Neural cell (in vitro differentiated cells): Measurements from ENCODE around the gene TNIP2. TPM values are rescaled to one million over a fixed set of nuclear protein-coding genes. Genes with fewer than 3 reads are reported as not detected.

Experiments
- H2AFZ ChIP-seq: fragments of 200-600, 300-800 bp; sonication (generic), shearing (Covaris generic); 2 replicates; pipeline ENCODE4 v1.6.0; 2014; ENCODE audit warnings: low read depth, mild to moderate bottlenecking, antibody characterized with exemption, low read length, moderate library complexity
- H3F3A ChIP-seq: fragments of 200-600 bp; shearing (Covaris generic); 2 replicates; pipeline ENCODE4 v1.6.1; 2016; ENCODE audit warnings: mild to moderate bottlenecking, moderate library complexity, mixed read lengths, antibody characterized with exemption, low read length; ENCODE audit not compliant: insufficient read depth, poor library complexity, severe bottlenecking
- H3K27ac ChIP-seq: fragments of 200-600, 300-800 bp; sonication (generic), shearing (Covaris generic); 2 replicates; pipeline ENCODE4 v1.5.1; 2014; ENCODE audit warnings: mild to moderate bottlenecking, low read length, moderate library complexity
- H3K27me3 ChIP-seq: fragments of 300-800, 200-600 bp; sonication (generic), shearing (Covaris generic); 2 replicates; pipeline ENCODE4 v1.6.0; 2014; ENCODE audit warnings: mild to moderate bottlenecking, low read depth, low read length, moderate library complexity; ENCODE audit not compliant: insufficient read depth
- H3K36me3 ChIP-seq: fragments of 300-800, 200-600 bp; sonication (generic), shearing (Covaris generic); 2 replicates; pipeline ENCODE4 v1.5.1; 2014; ENCODE audit warnings: mild to moderate bottlenecking, antibody characterized with exemption, low read length, moderate library complexity; ENCODE audit not compliant: insufficient read depth
- H3K4me2 ChIP-seq: fragments of 300-800, 200-600 bp; sonication (generic), shearing (Covaris generic); 2 replicates; pipeline ENCODE4 v1.6.0; 2014; ENCODE audit warnings: mild to moderate bottlenecking, low read length
- H3K4me3 ChIP-seq: fragments of 300-800, 200-600 bp; sonication (generic), shearing (Covaris generic); 2 replicates; pipeline ENCODE4 v1.5.1; 2014; ENCODE audit warnings: mild to moderate bottlenecking, low read length, moderate library complexity
- H3K79me2 ChIP-seq: fragments of 200-600 bp; shearing (Covaris generic); replicated peaks from 2 replicates; pipeline ENCODE4 v1.6.0; 2014; ENCODE audit warnings: mild to moderate bottlenecking, low read length, moderate library complexity; ENCODE audit not compliant: insufficient read depth
- H3K9ac ChIP-seq: fragments of 300-800, 200-600 bp; sonication (generic), shearing (Covaris generic); 2 replicates; pipeline ENCODE4 v1.6.1; 2016; ENCODE audit warnings: mild to moderate bottlenecking, low read length, mixed read lengths
- H3K9me2 ChIP-seq: fragments of 200-600 bp; shearing (Covaris generic); 2 replicates; pipeline ENCODE4 v1.6.1; 2016; ENCODE audit warnings: mild to moderate bottlenecking, low read length, mixed read lengths; ENCODE audit not compliant: insufficient read depth
- H3K9me3 ChIP-seq: fragments of 200-600, 300-800 bp; sonication (generic), shearing (Covaris generic); 2 replicates; pipeline ENCODE4 v1.6.1; 2016; ENCODE audit warnings: mild to moderate bottlenecking, mixed run types, low read length, moderate library complexity, mixed read lengths
- H4K20me1 ChIP-seq: fragments of 200-600 bp; shearing (Covaris generic); 2 replicates; pipeline ENCODE4 v1.6.1; 2016; ENCODE audit warnings: mild to moderate bottlenecking, mixed run types; ENCODE audit not compliant: insufficient read depth
- CTCF ChIP-seq: fragments of 450-650 bp; IDR thresholded peaks from 2 replicates; pipeline ENCODE4 v1.5.1; 2014; ENCODE audit warnings: antibody characterized with exemption, mild to moderate bottlenecking, moderate library complexity; ENCODE audit not compliant: poor library complexity, severe bottlenecking
- EP300 ChIP-seq: fragments of 450-650 bp; conservative IDR thresholded peaks from 2 replicates; pipeline ENCODE4 v1.6.1; 2014; ENCODE audit warnings: antibody characterized with exemption, mild to moderate bottlenecking, moderate library complexity; ENCODE audit not compliant: poor library complexity, severe bottlenecking
- EZH2 ChIP-seq: fragments of 200-600, 300-800 bp; shearing (Covaris generic), sonication (generic); IDR thresholded peaks from 2 replicates; pipeline ENCODE4 v1.6.1; 2014; ENCODE audit warnings: antibody characterized with exemption, low read length, borderline replicate concordance, mild to moderate bottlenecking; ENCODE audit not compliant: insufficient read depth, poor library complexity, severe bottlenecking
- MXI1 ChIP-seq: fragments of 450-650 bp; conservative IDR thresholded peaks from 2 replicates; pipeline ENCODE4 v1.6.1; 2014; ENCODE audit warnings: antibody characterized with exemption, mild to moderate bottlenecking; ENCODE audit not compliant: poor library complexity, severe bottlenecking
- POLR2AphosphoS5 ChIP-seq: IDR thresholded peaks from 2 replicates; pipeline ENCODE4 v1.6.1; 2012
- RAD21 ChIP-seq: fragments of 450-650 bp; conservative IDR thresholded peaks from 2 replicates; pipeline ENCODE4 v1.6.1; 2014; ENCODE audit warnings: antibody characterized with exemption, mild to moderate bottlenecking, moderate library complexity
- SMC3 ChIP-seq: fragments of 450-650 bp; conservative IDR thresholded peaks from 2 replicates; pipeline ENCODE4 v1.6.1; 2014; ENCODE audit warnings: antibody characterized with exemption, mild to moderate bottlenecking, moderate library complexity; ENCODE audit not compliant: poor library complexity
- TAF1 ChIP-seq: IDR thresholded peaks from 2 replicates; pipeline ENCODE4 v1.6.1; 2012; ENCODE audit warnings: low read depth
- polyA plus RNA-seq: library from polyadenylated mRNA; depleted of rRNA; stranded (reverse); fragments of >200 nt; gene quantifications from 2 replicates; pipeline ENCODE4 v1.2.3, GENCODE V29; 2014
- TF ChIP-seq, protein P1 (sequence below): IDR thresholded peaks from 2 replicates; pipeline ENCODE4 v1.6.1; 2012; ENCODE audit warnings: borderline replicate concordance

TNIP2 gene
- polyA plus RNA-seq, 1 donor from 2014 or later, result 13.0 TPM

GRCh38 chr4:2732526-2732925 lies 23.6 kb downstream of the TNIP2 start:
- no peaks in the 10 kb centered on the region for H3F3A ChIP-seq
- H3K79me2 ChIP-seq, result no peaks in the 10 kb centered on the region
- H3K27me3 ChIP-seq, result no peaks in the 10 kb centered on the region
- TF ChIP-seq POLR2AphosphoS5, result no peak
- TF ChIP-seq RAD21, result no peak
- no peak for TF ChIP-seq MXI1
- no peak for TF ChIP-seq EP300
- TF ChIP-seq EZH2, result no peak
- TF ChIP-seq TAF1, result no peak
- no peak for TF ChIP-seq SMC3
- TF ChIP-seq, protein P1, sequence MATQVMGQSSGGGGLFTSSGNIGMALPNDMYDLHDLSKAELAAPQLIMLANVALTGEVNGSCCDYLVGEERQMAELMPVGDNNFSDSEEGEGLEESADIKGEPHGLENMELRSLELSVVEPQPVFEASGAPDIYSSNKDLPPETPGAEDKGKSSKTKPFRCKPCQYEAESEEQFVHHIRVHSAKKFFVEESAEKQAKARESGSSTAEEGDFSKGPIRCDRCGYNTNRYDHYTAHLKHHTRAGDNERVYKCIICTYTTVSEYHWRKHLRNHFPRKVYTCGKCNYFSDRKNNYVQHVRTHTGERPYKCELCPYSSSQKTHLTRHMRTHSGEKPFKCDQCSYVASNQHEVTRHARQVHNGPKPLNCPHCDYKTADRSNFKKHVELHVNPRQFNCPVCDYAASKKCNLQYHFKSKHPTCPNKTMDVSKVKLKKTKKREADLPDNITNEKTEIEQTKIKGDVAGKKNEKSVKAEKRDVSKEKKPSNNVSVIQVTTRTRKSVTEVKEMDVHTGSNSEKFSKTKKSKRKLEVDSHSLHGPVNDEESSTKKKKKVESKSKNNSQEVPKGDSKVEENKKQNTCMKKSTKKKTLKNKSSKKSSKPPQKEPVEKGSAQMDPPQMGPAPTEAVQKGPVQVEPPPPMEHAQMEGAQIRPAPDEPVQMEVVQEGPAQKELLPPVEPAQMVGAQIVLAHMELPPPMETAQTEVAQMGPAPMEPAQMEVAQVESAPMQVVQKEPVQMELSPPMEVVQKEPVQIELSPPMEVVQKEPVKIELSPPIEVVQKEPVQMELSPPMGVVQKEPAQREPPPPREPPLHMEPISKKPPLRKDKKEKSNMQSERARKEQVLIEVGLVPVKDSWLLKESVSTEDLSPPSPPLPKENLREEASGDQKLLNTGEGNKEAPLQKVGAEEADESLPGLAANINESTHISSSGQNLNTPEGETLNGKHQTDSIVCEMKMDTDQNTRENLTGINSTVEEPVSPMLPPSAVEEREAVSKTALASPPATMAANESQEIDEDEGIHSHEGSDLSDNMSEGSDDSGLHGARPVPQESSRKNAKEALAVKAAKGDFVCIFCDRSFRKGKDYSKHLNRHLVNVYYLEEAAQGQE, result no peak
- no peak for TF ChIP-seq CTCF
- H3K4me2 ChIP-seq, result no peak overlapping the region
- no peak overlapping the region for H3K9ac ChIP-seq
- H3K36me3 ChIP-seq, result no peaks in the 10 kb centered on the region
- H3K9me2 ChIP-seq, result no peaks in the 10 kb centered on the region
- H3K27ac ChIP-seq, result no peak overlapping the region
- no peak overlapping the region for H2AFZ ChIP-seq
- H3K9me3 ChIP-seq, result no peaks in the 10 kb centered on the region
- H3K4me3 ChIP-seq, result no peak overlapping the region
- H4K20me1 ChIP-seq, result no peaks in the 10 kb centered on the region

GRCh38 chr4:2731907-2732317 lies 24.2 kb downstream of the TNIP2 start:
- Histone ChIP-seq H3K9me3 (no peaks in the 10 kb centered on the region), H3K4me3 (no peak overlapping the region), H3K9ac (no peak overlapping the region), H3K9me2 (no peaks in the 10 kb centered on the region), H2AFZ (no peak overlapping the region), H3K27ac (no peak overlapping the region), H3K36me3 (no peaks in the 10 kb centered on the region), H4K20me1 (no peaks in the 10 kb centered on the region), H3K27me3 (no peaks in the 10 kb centered on the region), H3K79me2 (no peaks in the 10 kb centered on the region), H3K4me2 (no peak overlapping the region), H3F3A (no peaks in the 10 kb centered on the region)
- no peak for TF ChIP-seq EP300
- TF ChIP-seq EZH2, result no peak
- no peak for TF ChIP-seq CTCF
- TF ChIP-seq, protein P1, result no peak
- TF ChIP-seq POLR2AphosphoS5, result no peak
- no peak for TF ChIP-seq SMC3
- TF ChIP-seq MXI1, result no peak
- TF ChIP-seq RAD21, result no peak
- TF ChIP-seq TAF1, result no peak
